NCI-H524 treated with DMSO at 0.1 percent for 48 hours (cell line): ENCODE data around the gene GBP6.
"Not testable (repeated sequence)": the region's sequence is repeated elsewhere in the genome, so short reads cannot be mapped to it uniquely, and the experiment has no call there.

Experiments used
- DNase-seq: peaks from one replicate; lab custom pipeline; 2025; lab: John Stamatoyannopoulos, UW

The GBP6 gene

DNA sequence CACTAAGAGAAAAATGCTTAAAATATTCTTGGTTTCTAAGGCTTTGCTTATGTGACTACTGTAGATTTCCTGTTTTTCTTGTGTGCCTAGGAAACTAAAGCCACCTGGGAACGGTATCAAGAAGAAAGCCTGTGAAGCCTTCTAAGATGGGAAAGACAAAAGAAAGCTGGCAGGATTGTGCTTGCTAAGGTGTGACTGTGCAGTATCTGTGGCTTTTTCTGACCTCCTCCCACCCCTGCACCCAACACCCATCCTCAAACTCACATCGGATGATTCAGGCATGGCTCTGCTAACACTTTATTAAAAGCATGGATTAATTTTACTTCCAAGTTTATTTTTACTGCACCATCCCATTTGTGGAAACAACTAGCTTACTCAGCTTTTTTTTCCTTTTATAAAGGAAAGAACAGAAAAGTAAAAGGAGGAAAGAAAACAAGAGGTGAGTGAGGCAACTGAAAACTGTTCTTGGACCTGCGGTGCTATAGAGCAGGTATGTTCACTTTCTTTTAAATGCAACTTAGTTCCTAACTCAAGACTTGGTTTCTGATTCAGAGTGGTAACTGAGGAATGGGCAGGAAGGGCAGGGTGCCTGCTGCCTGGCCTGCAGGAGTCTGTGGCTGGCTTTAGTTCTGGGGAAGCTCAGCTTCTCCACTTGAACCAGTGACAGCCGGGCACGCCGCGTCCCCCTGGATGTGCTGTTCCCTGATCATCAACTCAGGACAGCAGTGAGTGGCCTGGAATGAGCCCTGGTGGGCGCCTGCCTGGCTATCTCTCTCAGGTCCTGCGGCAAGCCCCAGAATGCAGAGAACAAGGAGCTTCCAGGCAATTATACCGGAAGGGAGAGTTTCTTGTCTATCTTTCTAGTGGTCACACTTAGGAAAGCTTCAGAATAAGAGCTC, at the start of gene GBP6:
TSS of gene GBP6 (plus strand) at position 422 of the 899 bp plus-strand sequence. CDS start 4,493 bp downstream, outside the sequence.
- no peak for DNase-seq

- DNase-seq, result no peak
Observed at GRCh38 chr1:89322402-89322801, 41.5 kb upstream of the GBP6 start.

DNA sequence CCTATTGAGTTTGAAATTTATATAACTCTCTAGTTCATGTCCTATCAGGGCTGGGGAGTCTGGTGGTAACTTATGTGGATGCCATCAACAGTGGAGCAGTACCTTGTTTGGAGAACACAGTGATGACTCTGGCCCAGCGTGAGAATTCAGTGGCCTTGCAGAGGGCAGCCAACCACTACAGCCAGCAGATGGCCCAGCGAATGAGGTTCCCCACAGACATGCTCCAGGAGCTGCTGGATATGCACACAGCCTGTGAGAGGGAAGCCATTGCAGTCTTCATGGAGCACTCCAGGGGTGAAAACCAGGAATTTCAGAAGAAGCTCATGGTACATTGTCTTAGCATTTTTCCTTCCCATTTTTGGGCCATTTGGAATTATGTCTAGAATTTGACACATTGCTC, 32.0 kb upstream of the GBP6 start:
- DNase-seq, result no peak

DNA sequence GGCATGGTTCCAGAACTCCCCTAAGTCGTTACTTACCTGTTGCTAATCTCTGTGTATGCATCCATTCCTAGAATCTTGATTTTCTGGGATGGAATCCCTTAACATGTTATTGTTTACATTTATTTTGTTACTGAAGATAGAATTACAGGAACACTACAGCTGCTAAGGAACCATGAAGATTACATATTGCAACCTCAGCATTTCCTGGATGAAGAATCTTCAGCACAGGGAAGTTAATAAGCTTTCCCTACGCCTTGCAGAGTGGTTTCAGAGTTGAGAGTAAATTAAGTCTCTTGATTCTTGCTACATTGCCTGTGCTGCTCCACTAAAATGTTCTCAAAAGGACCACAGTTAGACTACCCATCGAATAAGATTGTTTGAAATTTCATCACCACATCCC, 31.4 kb upstream of the GBP6 start:
- DNase-seq, result no peak

GRCh38 chr1:89335486-89335885, 28.4 kb upstream of the GBP6 start:
- no peak for DNase-seq

GRCh38 chr1:89337903-89338302, 26.0 kb upstream of the GBP6 start:
- no peak for DNase-seq

DNA sequence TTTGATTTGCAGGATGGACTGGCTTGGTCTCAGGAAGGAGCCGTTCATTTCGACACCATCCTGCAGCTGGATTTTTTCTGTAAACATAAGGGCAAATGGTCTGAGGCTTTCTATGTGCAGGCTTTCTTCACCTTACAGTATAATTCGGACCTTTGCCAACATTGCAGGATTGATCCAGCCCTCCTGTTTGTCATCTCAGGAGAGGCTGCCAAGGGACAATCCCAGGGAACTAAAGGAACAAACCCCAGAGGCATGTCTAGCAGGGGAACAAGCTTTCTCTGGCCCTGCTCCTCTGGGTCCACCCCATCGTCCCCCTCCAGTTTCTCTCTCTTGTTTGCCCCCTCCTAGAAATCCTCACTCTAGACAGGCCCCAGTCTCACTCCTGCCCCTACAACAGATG, 24.8 kb upstream of the GBP6 start:
- DNase-seq, result no peak

GRCh38 chr1:89345479-89345878, 18.4 kb upstream of the GBP6 start:
- DNase-seq, result not testable (repeated sequence)

- no peak for DNase-seq
Observed at GRCh38 chr1:89347296-89347695, 16.6 kb upstream of the GBP6 start.

GRCh38 chr1:89350298-89350697, 13.6 kb upstream of the GBP6 start:
- no peak for DNase-seq

DNA sequence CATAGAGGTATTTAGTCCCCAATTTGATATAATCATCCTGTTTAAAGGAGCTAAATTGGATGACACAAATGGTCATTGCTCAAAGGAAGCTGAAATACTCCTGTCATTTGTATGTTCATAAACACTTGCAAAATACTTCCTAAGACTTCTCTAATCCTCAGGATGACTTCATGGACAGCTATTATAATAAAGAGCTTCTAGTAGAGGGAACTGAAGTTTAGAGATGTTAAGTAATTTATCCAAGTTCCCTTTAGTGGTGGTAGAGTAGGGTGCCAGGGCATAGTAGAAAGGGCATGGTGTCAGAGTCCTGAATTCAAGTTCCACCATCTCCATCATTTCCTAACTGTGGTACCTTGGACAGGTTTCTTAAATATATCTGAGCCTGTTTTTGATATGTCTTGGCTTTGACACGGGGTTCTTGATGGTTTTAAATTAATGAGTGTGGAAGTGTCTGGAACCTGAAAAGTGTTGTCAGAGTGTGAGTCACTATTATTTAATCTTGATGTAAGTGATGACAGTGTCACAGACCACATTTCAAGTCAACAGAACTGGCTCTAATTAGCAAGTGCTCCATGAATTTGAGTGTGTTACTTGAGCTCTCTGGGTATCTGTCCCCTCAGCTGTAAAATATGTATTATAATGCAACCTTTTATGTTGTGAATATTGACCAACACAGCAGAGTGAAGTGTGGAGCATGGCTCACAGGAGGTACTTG, 12.1 kb upstream of the GBP6 start:
- no peak for DNase-seq

GRCh38 chr1:89352421-89352820, 11.4 kb upstream of the GBP6 start:
- no peak for DNase-seq

DNA sequence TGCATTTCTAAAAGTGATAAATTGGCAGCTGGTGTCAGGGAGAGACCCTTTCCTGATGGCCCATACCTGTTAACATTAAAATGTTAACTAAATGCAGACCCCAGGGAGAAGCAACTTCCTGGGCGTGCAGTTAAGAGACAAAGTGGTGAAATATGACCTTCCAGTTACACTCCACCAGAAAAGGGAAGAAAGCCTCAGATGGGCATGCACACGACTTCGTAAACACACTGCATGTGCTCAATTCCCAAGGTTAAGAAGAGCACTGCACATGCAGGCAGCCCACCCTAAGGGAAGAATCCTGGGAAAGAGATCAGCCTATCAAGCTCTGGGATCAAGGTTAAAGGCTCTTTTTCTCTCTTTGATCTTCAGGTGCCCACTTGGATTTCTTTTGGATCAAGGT, 9.7 kb upstream of the GBP6 start:
- no peak for DNase-seq

- DNase-seq, result no peak
Observed at GRCh38 chr1:89355056-89355455, 8.8 kb upstream of the GBP6 start.

DNA sequence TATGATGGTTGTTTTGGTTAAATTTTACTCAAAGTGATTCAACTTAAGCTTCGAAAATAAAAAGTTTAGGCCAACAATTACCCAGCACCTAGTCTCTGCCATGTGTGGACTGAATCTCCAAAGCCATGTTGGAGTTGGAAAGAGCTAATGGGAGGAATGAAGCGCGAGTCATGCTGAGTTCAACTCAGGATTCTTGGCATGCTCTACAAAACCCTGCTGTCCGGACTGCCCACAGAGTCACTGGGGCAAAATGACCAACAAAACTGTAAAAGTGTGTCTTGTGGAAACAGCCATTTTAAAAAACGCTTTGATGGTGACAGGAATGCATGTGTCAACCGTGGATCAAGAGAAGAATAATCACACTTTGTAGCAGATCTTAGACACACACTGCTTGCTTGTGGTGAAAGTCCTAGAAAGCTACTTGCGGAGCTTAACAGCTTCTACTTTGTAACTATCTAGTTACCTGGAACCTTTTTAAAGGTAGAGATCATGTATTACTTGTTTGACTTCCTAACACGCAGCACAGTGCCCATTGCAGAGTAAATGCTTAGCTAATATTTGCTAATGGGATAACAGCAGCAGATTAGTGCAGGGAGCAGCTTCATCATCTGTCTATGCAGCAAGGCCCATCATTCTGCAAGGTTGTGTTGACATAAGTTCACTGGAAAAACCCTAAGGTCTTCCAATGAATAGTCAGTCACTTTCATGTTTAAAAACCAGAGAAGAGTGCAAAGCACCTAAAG, 7.0 kb upstream of the GBP6 start:
- DNase-seq, result no peak

DNA sequence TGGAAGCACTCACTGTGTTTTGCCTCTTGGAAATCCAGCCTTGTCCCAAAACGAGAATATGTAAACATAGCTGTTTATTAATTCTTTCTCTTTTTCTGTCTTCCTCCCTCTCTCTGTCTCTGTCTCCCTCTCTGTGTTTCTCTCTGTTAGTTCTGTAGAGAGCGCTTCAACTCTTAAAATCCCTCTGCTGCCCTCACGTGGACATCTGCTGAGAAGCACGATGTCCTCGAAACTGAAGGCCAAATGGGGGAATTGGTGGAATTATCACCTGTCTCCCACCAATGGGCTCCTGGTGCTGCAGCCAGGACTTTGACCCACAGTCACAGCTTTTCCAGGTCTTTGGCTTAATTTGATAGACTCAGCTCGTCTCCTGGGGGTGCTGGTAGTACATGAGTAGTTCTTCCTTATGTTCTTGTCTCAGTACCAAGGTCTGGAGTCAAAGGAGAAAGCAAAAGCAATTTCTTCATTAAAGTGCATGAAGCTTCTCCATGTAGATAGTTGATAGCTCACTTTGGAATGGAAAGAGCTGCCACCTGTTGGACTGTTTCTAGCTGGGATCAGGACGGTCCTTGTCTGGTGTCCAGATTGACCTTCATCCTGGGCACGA, 5.5 kb upstream of the GBP6 start:
- DNase-seq, result no peak

DNA sequence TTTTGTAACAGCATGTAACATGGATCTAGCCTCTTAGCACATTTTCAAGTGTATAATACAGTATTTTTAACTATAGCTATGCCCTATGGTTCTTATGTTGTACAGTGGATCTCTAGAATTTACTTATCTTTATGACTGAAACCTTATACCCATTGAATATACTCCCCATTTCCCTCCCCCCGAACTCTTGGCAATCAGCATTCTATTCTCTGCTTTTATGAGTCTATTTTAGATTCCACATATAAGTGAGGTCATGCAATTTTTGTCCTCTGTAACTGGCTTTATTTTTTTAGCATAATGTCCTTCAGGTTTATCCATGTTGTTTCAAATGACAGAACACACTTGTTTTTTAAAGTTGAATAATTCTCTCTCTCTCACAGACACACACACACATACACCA, 3.1 kb upstream of the GBP6 start:
- DNase-seq, result no peak

GRCh38 chr1:89361681-89362080, 2.2 kb upstream of the GBP6 start:
- DNase-seq, result no peak

DNA sequence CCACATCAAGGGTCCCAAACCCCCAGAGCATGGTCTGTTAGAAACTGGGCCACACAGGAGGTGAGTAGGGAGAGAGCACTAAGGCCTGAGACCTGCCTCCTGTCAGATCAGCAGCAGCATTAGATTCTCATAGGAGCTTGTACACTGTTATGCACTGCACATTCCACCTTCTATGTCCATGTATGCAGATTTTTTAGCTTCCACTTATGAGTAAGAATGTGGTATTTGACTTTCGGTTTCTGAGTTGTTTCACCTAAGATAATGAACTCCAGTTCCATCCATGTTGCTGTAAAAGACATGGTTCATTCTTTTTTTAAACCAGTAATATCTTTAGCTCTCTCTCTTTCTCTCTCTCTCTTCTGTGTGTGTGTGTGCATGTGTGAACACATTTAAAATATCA, 663 bp upstream of the GBP6 start:
- no peak for DNase-seq

GRCh38 chr1:89364954-89365550, 1.2 kb downstream of the GBP6 start:
- DNase-seq, result no peak

DNA sequence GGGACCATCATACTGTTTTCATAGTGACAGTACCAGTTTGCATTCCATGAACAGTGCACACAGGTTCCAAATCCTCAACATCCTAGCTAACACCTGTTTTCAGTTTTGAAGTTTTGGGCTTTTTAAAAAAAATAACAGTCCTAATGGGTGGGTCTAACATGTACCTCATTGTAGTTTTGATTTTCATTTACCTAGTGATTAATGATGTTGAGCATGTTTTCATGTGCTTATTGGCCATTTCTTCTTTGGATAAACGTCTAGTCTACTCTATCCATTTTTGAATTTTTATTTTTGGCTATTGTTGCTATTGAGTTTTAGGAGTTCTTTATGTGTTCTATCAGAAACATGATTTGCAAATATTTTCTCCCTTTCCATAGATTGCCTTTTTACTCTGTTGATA, 3.4 kb downstream of the GBP6 start:
- no peak for DNase-seq

GRCh38 chr1:89369331-89369730, 5.5 kb downstream of the GBP6 start:
- DNase-seq, result no peak
